CD4-positive, alpha-beta T cell (primary cell): ENCODE results near the gene PCSK2. TPM values are rescaled to one million over a fixed set of nuclear protein-coding genes. Genes with fewer than 3 reads are reported as not detected.

Experiments
- ATAC-seq: fragments of 200-7000 bp; cut with Tn5 transposase; one replicate; pipeline ENCODE4 v1.10.0; 2022; ENCODE audit warnings: mild to moderate bottlenecking; ENCODE audit not compliant: poor library complexity
- CTCF ChIA-PET: fragments of 350-600 bp; sonication (Branson Sonifier 250); formaldehyde crosslinking; loops from one replicate; lab custom pipeline; 2021; ENCODE audit warnings: antibody characterized with exemption, inconsistent platforms; lab: Charles Lee
- POLR2A ChIA-PET: fragments of 350-600 bp; sonication (Branson Sonifier 250); formaldehyde crosslinking; loops from one replicate; lab custom pipeline; 2021; ENCODE audit warnings: antibody characterized with exemption, inconsistent platforms; lab: Charles Lee
- DNase-seq, 14 experiments: peaks; one replicate each; pipeline ENCODE4 v3.0.0-alpha.2; 2013 to 2020; ENCODE audit warnings: mixed read lengths in 2 of 14
- H3K27ac ChIP-seq, 2 donors: one replicate each; pipeline versions ENCODE4 v1.5.1 to v1.7.0; 2013; ENCODE audit warnings: low read length in 2 of 2, low read depth in 1 of 2, mild to moderate bottlenecking in 1 of 2
- H3K27me3 ChIP-seq, 2 experiments: 1 replicate in 1 of 2; 2 replicates in 1 of 2; pipeline versions ENCODE4 v1.6.1 to v1.7.0; 2013; ENCODE audit warnings: low read length in 2 of 2, control low read depth in 1 of 2, mild to moderate bottlenecking in 1 of 2, moderate library complexity in 1 of 2; ENCODE audit not compliant: insufficient read depth in 2 of 2, control insufficient read depth in 1 of 2
- H3K36me3 ChIP-seq: one replicate; pipeline ENCODE4 v1.6.1; 2013; ENCODE audit warnings: low read length, control low read depth; ENCODE audit not compliant: insufficient read depth
- H3K4me1 ChIP-seq: one replicate; pipeline ENCODE4 v1.6.1; 2013; ENCODE audit warnings: low read length, control low read depth; ENCODE audit not compliant: insufficient read depth
- H3K4me3 ChIP-seq: one replicate; pipeline ENCODE4 v1.5.1; 2013; ENCODE audit warnings: mild to moderate bottlenecking, low read length, moderate library complexity
- H3K9me3 ChIP-seq, 2 experiments: 1 replicate in 1 of 2; 2 replicates in 1 of 2; pipeline versions ENCODE4 v1.6.1 to v1.7.0; 2013; ENCODE audit warnings: low read length in 2 of 2, mild to moderate bottlenecking in 2 of 2, control low read depth in 1 of 2, moderate library complexity in 1 of 2; ENCODE audit not compliant: control insufficient read depth in 1 of 2, insufficient read depth in 1 of 2
- H3K27ac Mint-ChIP-seq: one replicate; pipeline ENCODE4 v1.8.0; 2020; ENCODE audit warnings: mixed read lengths
- H3K27me3 Mint-ChIP-seq: one replicate; pipeline ENCODE4 v1.8.0; 2021; ENCODE audit warnings: mixed read lengths
- H3K36me3 Mint-ChIP-seq: one replicate; pipeline ENCODE4 v1.8.0; 2021; ENCODE audit warnings: low read depth, mixed read lengths
- H3K4me1 Mint-ChIP-seq: one replicate; pipeline ENCODE4 v1.8.0; 2021; ENCODE audit warnings: low read depth, mixed read lengths
- H3K4me3 Mint-ChIP-seq: one replicate; pipeline ENCODE4 v1.8.0; 2020; ENCODE audit warnings: mild to moderate bottlenecking, mixed read lengths
- H3K9me3 Mint-ChIP-seq: one replicate; pipeline ENCODE4 v1.8.0; 2020; ENCODE audit warnings: mixed read lengths
- CTCF ChIP-seq: fragments of 200-600 bp; IDR thresholded peaks from one replicate; pipeline ENCODE4 v1.8.0; 2022; ENCODE audit warnings: antibody characterized with exemption, mild to moderate bottlenecking
- intact Hi-C, 2 experiments: fragments of 100-400 bp; cut with DNase I in 1 of 2; cut with micrococcal nuclease in 1 of 2; formaldehyde crosslinking; loops; one replicate each; pipeline versions ENCODE4 v1.15.1 to v1.9.0; 2023 to 2025; cut with DNase I, micrococcal nuclease
- total RNA-seq, 174 experiments: library from RNA in 2 of 174; stranded (reverse) in 2 of 174; gene quantifications; one replicate each; pipeline ENCODE4 v1.2.3 and lab custom pipeline; 2021 to 2026

PCSK2 gene
- total RNA-seq, 2 experiments from 2014 or later = not detected

GRCh38 chr20:17282501-17282900 is 55.7 kb downstream of the PCSK2 start:
- no peak for ATAC-seq
- no peak for DNase-seq
- ChIA-PET POLR2A (no interaction called here), CTCF (no interaction called here)
- no peak for TF ChIP-seq CTCF
- Mint-ChIP-seq H3K9me3 (peaks cover 3% of the 10 kb centered on the region), H3K27ac (no peak overlapping the region), H3K4me1 (no peaks in the 10 kb centered on the region), H3K4me3 (no peak overlapping the region), H3K27me3 (peaks cover 4% of the 10 kb centered on the region), H3K36me3 (no peaks in the 10 kb centered on the region)
- intact Hi-C loops = no loop called here
- no peaks in the 10 kb centered on the region for H3K36me3 ChIP-seq
- no peaks in the 10 kb centered on the region for H3K27me3 ChIP-seq
- no peak overlapping the region for H3K27ac ChIP-seq
- no peaks in the 10 kb centered on the region for H3K9me3 ChIP-seq
- no peaks in the 10 kb centered on the region for H3K4me1 ChIP-seq
- H3K4me3 ChIP-seq = no peak overlapping the region

- no peaks in the 10 kb centered on the region for H3K36me3 Mint-ChIP-seq
- ChIA-PET POLR2A (no interaction called here), CTCF (no interaction called here)
- H3K36me3 ChIP-seq = no peaks in the 10 kb centered on the region
- intact Hi-C loops = no loop called here
- H3K27me3 Mint-ChIP-seq = peaks cover 4% of the 10 kb centered on the region
- no peak overlapping the region for H3K27ac Mint-ChIP-seq
- H3K4me3 ChIP-seq = no peak overlapping the region
- H3K9me3 Mint-ChIP-seq = no peaks in the 10 kb centered on the region
- H3K4me3 Mint-ChIP-seq = no peak overlapping the region
- TF ChIP-seq CTCF = no peak
- DNase-seq = no peak
- H3K9me3 ChIP-seq = no peaks in the 10 kb centered on the region
- no peaks in the 10 kb centered on the region for H3K27me3 ChIP-seq
- no peak for ATAC-seq
- no peak overlapping the region for H3K27ac ChIP-seq
- H3K4me1 ChIP-seq = no peaks in the 10 kb centered on the region
- H3K4me1 Mint-ChIP-seq = no peaks in the 10 kb centered on the region
Measured at GRCh38 chr20:17287503-17287902, 60.7 kb downstream of the PCSK2 start.

- H3K4me1 ChIP-seq = no peaks in the 10 kb centered on the region
- H3K27me3 ChIP-seq = no peaks in the 10 kb centered on the region
- Mint-ChIP-seq H3K4me1 (no peaks in the 10 kb centered on the region), H3K27ac (no peak overlapping the region), H3K27me3 (peaks cover 4% of the 10 kb centered on the region), H3K36me3 (no peaks in the 10 kb centered on the region), H3K9me3 (no peaks in the 10 kb centered on the region), H3K4me3 (no peak overlapping the region)
- ATAC-seq (no peak), DNase-seq (no peak)
- no peak overlapping the region for H3K27ac ChIP-seq
- TF ChIP-seq CTCF = no peak
- no peaks in the 10 kb centered on the region for H3K9me3 ChIP-seq
- H3K4me3 ChIP-seq = no peak overlapping the region
- no peaks in the 10 kb centered on the region for H3K36me3 ChIP-seq
- CTCF ChIA-PET = no interaction called here
- intact Hi-C loops = no loop called here
- POLR2A ChIA-PET = no interaction called here
Measured at GRCh38 chr20:17287998-17288397, 61.2 kb downstream of the PCSK2 start.
